ENCODE data around the gene OSBPL9. TPM values are rescaled to one million over a fixed set of nuclear protein-coding genes. Genes with fewer than 3 reads are reported as not detected.

Gene OSBPL9
- total and polyA plus RNA-seq, 9 of the 15 experiments (the other 6 are each of a cell fraction or from before 2014, with no cell fraction given), result 43.9 to 217 (median 170) TPM

GRCh38 chr1:51729156-51729823, 112.4 kb downstream of the OSBPL9 start:
- peak; percentile 82 for FAIRE-seq
- peak overlapping the region; percentile 88 for H3K27ac ChIP-seq (ENCODE audit: extremely low read depth, low read depth, low read length)
- no peaks in the 10 kb centered on the region for H3K9me3 ChIP-seq (replicated peaks; ENCODE audit: control insufficient read depth, insufficient read depth, low read depth, low read length)
- peak overlapping the region; percentile 83 to 97 for H3K9ac ChIP-seq (ENCODE audit: insufficient read depth in 1 of 2, low read depth in 2 of 2, low read length in 2 of 2)
- intact Hi-C loops (cut with micrococcal nuclease) (loop anchor here (5.0 kb wide), 1 partner anchor 82 kb away; no protein-coding TSS in a partner anchor), in situ Hi-C loops (cut with MboI) (no loop called here)
- peak overlapping the region; percentile 91 for H2AFZ ChIP-seq (ENCODE audit: low read depth, low read length)
- H3K36me3 ChIP-seq (ENCODE audit: control insufficient read depth, insufficient read depth, low read length), result peaks cover 4% of the 10 kb centered on the region; the same call in 1 of the 3 replicates
- peak; percentile 84 for ATAC-seq
- H3K9me1 ChIP-seq (ENCODE audit: control insufficient read depth, insufficient read depth, low read length), result no peaks in the 10 kb centered on the region
- POLR2A ChIA-PET, result interaction anchor here (0.6 to 5.7 kb wide), 9 partner anchors 11 to 112 kb away, joined by 3 to 52 read pairs (median 5); partner anchors contain the start of gene OSBPL9
- CTCF ChIA-PET (ENCODE audit: low intra/inter-chr PET ratio), result no interaction called here
- H3K4me1 ChIP-seq (replicated peaks in 1 of 2; ENCODE audit: control insufficient read depth in 2 of 2, insufficient read depth in 2 of 2, low read length in 2 of 2), result peaks cover 28 to 34% of the 10 kb centered on the region in 2 experiments
- peak overlapping the region; percentile 75 for H3K4me2 ChIP-seq (ENCODE audit: insufficient read depth, low read length)
- no peaks in the 10 kb centered on the region; the same call in 1 of the 2 replicates for H4K20me1 ChIP-seq (replicated peaks; ENCODE audit: control insufficient read depth, insufficient read depth, low read length)
- H3K27me3 ChIP-seq (ENCODE audit: control insufficient read depth in 2 of 2, insufficient read depth in 2 of 2, low read length in 2 of 2), result no peaks in the 10 kb centered on the region
- peak; percentile 99 to 100 (median 100) for DNase-seq (ENCODE audit: extremely low read depth in 1 of 4, low spot score in 3 of 4)
- H3K4me3 ChIP-seq, result peak overlapping the region; percentile 73
- H3K79me2 ChIP-seq (ENCODE audit: control insufficient read depth, insufficient read depth, low read length), result peaks cover 62% of the 10 kb centered on the region
- BruUV-seq (replicated peaks), result TSS peak; percentile 98
- 0% methylated on average over 28 of the region's 53 CpGs for WGBS (ENCODE audit: insufficient coverage, low coverage, missing lambda C conversion rate)
- no peak for TF ChIP-seq KLF16 (IDR thresholded peaks at IDR 0.05)
- TF ChIP-seq BRCA1 (IDR thresholded peaks at IDR 0.05), result no peak
- no peak for TF ChIP-seq BRCA1 (CRISPR knock-in tag; IDR thresholded peaks at IDR 0.05)
- no peak for TF ChIP-seq MTF1 (CRISPR knock-in tag; IDR thresholded peaks at IDR 0.05; ENCODE audit: borderline replicate concordance)
- no peak for TF ChIP-seq ZKSCAN3 (CRISPR knock-in tag; IDR thresholded peaks at IDR 0.05)
- TF ChIP-seq DNMT1 (IDR thresholded peaks at IDR 0.05), result no peak
- peak; percentile 6 to 84; a peak in 2 of 4 replicates for TF ChIP-seq HDAC1 (IDR thresholded peaks at IDR 0.05)
- TF ChIP-seq MXD1 (CRISPR knock-in tag; IDR thresholded peaks at IDR 0.05; ENCODE audit: borderline replicate concordance, poor library complexity, severe bottlenecking), result peak; percentile 24
- no peak for TF ChIP-seq ZNF77 (CRISPR knock-in tag; IDR thresholded peaks at IDR 0.05)
- TF ChIP-seq KLF1 (tag; IDR thresholded peaks at IDR 0.05), result peak; percentile 78
- no peak for TF ChIP-seq NFE2L1 (tag; IDR thresholded peaks at IDR 0.05; ENCODE audit: borderline replicate concordance, low read depth)
- TF ChIP-seq KAT2B (IDR thresholded peaks at IDR 0.05; ENCODE audit: low read depth, low read length), result no peak
- TF ChIP-seq SIX5 (IDR thresholded peaks at IDR 0.05; ENCODE audit: borderline replicate concordance in 1 of 2, insufficient read depth in 1 of 2, low read depth in 1 of 2, low read length in 2 of 2), result no peak
- no peak; the same call in 1 of the 2 replicates for TF ChIP-seq ZNF217 (CRISPR knock-in tag; IDR thresholded peaks at IDR 0.05)
- peak; percentile 51; the same call in 1 of the 2 replicates for TF ChIP-seq ELF2 (CRISPR knock-in tag; IDR thresholded peaks at IDR 0.05)
- no peak for TF ChIP-seq PTRF (tag; IDR thresholded peaks at IDR 0.05)
- 0 out of 2 replicates have a peak, but pooled peaks have one; percentile 55 for TF ChIP-seq KLF13 (tag; IDR thresholded peaks at IDR 0.05; ENCODE audit: borderline replicate concordance, low read depth)
- no peak; the same call in 1 of the 2 replicates for TF ChIP-seq GTF2E2 (tag; IDR thresholded peaks at IDR 0.05)
- TF ChIP-seq C11orf30 (IDR thresholded peaks at IDR 0.05; ENCODE audit: low read depth), result no peak
- TF ChIP-seq NFE2 (IDR thresholded peaks at IDR 0.05; ENCODE audit: low read depth), result no peak; the same call in 1 of the 2 replicates
- no peak for TF ChIP-seq TCF7L2 (IDR thresholded peaks at IDR 0.05; ENCODE audit: low read depth, low read length)
- peak; percentile 65 for TF ChIP-seq NCOR1 (IDR thresholded peaks at IDR 0.05)
- no peak for TF ChIP-seq EHMT2 (IDR thresholded peaks at IDR 0.05)
- TF ChIP-seq ZNF655 (CRISPR knock-in tag; IDR thresholded peaks at IDR 0.05), result no peak
